CD4-positive, alpha-beta memory T cell (primary cell): ENCODE results near the gene SLC66A3. TPM values are rescaled to one million over a fixed set of nuclear protein-coding genes. Genes with fewer than 3 reads are reported as not detected.

Experiments used
- CTCF ChIA-PET: fragments of 350-600 bp; sonication (Branson Sonifier 250); formaldehyde crosslinking; loops from one replicate; lab custom pipeline; 2021; ENCODE audit warnings: inconsistent platforms; ENCODE audit not compliant: partially characterized antibody; lab: Charles Lee
- POLR2A ChIA-PET: fragments of 350-600 bp; sonication (Branson Sonifier 250); formaldehyde crosslinking; loops from one replicate; lab custom pipeline; 2021; ENCODE audit not compliant: partially characterized antibody; lab: Charles Lee
- DNase-seq, 5 donors: peaks; one replicate each; pipeline versions ENCODE4 v3.0.0 to v3.0.0-alpha.2; 2020 to 2022; ENCODE audit warnings: mixed read lengths in 1 of 5
- H3K27ac ChIP-seq: one replicate; pipeline ENCODE4 v1.7.0; 2013; ENCODE audit warnings: low read depth, low read length
- H3K27me3 ChIP-seq: 2 replicates; pipeline ENCODE4 v1.7.0; 2013; ENCODE audit warnings: mild to moderate bottlenecking, low read length, moderate library complexity; ENCODE audit not compliant: insufficient read depth
- H3K36me3 ChIP-seq: 2 replicates; pipeline ENCODE4 v1.7.0; 2013; ENCODE audit warnings: mild to moderate bottlenecking, low read length, moderate library complexity; ENCODE audit not compliant: insufficient read depth
- H3K4me1 ChIP-seq: 2 replicates; pipeline ENCODE4 v1.7.0; 2013; ENCODE audit warnings: mild to moderate bottlenecking, low read length, moderate library complexity; ENCODE audit not compliant: insufficient read depth
- H3K4me3 ChIP-seq, 2 donors: one replicate each; pipeline ENCODE4 v1.7.0; 2013; ENCODE audit warnings: low read length in 2 of 2, mild to moderate bottlenecking in 1 of 2
- H3K9me3 ChIP-seq, 2 donors: one replicate each; pipeline ENCODE4 v1.7.0; 2013; ENCODE audit warnings: low read length in 2 of 2, control low read depth in 1 of 2; ENCODE audit not compliant: control insufficient read depth in 1 of 2
- H3K27ac Mint-ChIP-seq, 7 donors: one replicate each; pipeline ENCODE4 v1.8.0; 2020 to 2021; ENCODE audit warnings: mixed read lengths in 7 of 7, mild to moderate bottlenecking in 6 of 7, inconsistent platforms in 3 of 7, moderate library complexity in 3 of 7
- H3K27me3 Mint-ChIP-seq, 2 donors: one replicate each; pipeline ENCODE4 v1.8.0; 2020 to 2021; ENCODE audit warnings: mixed read lengths in 2 of 2
- H3K36me3 Mint-ChIP-seq, 2 donors: one replicate each; pipeline ENCODE4 v1.8.0; 2020 to 2021; ENCODE audit warnings: mixed read lengths in 2 of 2, inconsistent platforms in 1 of 2, mild to moderate bottlenecking in 1 of 2
- H3K4me1 Mint-ChIP-seq, 4 donors: one replicate each; pipeline ENCODE4 v1.8.0; 2020 to 2021; ENCODE audit warnings: mixed read lengths in 4 of 4, mild to moderate bottlenecking in 1 of 4
- H3K4me3 Mint-ChIP-seq, 8 donors: one replicate each; pipeline ENCODE4 v1.8.0; 2020 to 2021; ENCODE audit warnings: mixed read lengths in 8 of 8, mild to moderate bottlenecking in 7 of 8, moderate library complexity in 6 of 8, inconsistent platforms in 3 of 8
- H3K9me3 Mint-ChIP-seq, 8 donors: one replicate each; pipeline ENCODE4 v1.8.0; 2020 to 2021; ENCODE audit warnings: mixed read lengths in 8 of 8, mild to moderate bottlenecking in 5 of 8, inconsistent platforms in 3 of 8, moderate library complexity in 1 of 8
- intact Hi-C: fragments of 100-400 bp; cut with micrococcal nuclease; formaldehyde crosslinking; loops from one replicate; pipeline ENCODE4 v1.15.1; 2023
- polyA plus RNA-seq, 2 donors: library from polyadenylated mRNA; unstranded; fragments of 300-500 nt; fragmentation: Illumina TruSeq; gene quantifications; one replicate each; pipeline ENCODE4 v1.2.3, GENCODE V29; 2021
- total RNA-seq, 2 experiments: library from RNA; stranded (reverse); gene quantifications; one replicate each; pipeline ENCODE4 v1.2.3, GENCODE V29; 2021

SLC66A3 gene
- total and polyA plus RNA-seq, 4 experiments from 2014 or later = 27.9 to 110 (median 57.8) TPM

DNA sequence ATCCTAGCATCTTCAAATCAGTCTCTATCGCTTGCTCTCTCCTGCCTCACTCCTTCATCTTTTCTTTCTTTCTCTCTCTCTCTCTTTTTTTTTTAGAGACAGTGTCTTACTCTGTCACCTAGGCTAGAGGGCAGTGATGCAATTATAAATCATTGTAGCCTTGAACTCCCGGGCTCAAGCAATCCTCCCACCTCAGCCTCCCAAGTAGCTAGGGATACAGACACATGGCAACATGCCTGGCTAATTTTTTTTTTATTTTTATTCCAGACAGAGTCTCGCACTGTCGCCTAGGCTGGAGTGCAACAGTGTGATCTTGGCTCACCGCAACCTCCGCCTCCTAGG, 10.6 kb upstream of the SLC66A3 start:
- ChIA-PET POLR2A (no interaction called here), CTCF (interaction anchor here (0.9 to 3.1 kb wide), 4 partner anchors 8 to 439 kb away, joined by 3 to 20 read pairs (median 6); a partner anchor contains a TSS)
- Mint-ChIP-seq H3K4me1 (no peaks in the 10 kb centered on the region), H3K27ac (no peak overlapping the region), H3K9me3 (peaks cover 0 to 2% (median 0%) of the 10 kb centered on the region in 8 donors), H3K27me3 (peaks cover 8 to 12% of the 10 kb centered on the region in 2 donors), H3K4me3 (no peak overlapping the region), H3K36me3 (no peaks in the 10 kb centered on the region)
- no peak overlapping the region for H3K4me3 ChIP-seq
- no peak for DNase-seq
- H3K27me3 ChIP-seq = no peaks in the 10 kb centered on the region
- H3K27ac ChIP-seq = no peak overlapping the region
- intact Hi-C loops = no loop called here
- H3K4me1 ChIP-seq = no peaks in the 10 kb centered on the region
- no peaks in the 10 kb centered on the region for H3K9me3 ChIP-seq
- no peaks in the 10 kb centered on the region for H3K36me3 ChIP-seq

GRCh38 chr2:11145350-11145749, 9.9 kb upstream of the SLC66A3 start:
- H3K27me3 ChIP-seq = no peaks in the 10 kb centered on the region
- DNase-seq = no peak
- no peak overlapping the region for H3K27ac ChIP-seq
- intact Hi-C loops = no loop called here
- Mint-ChIP-seq H3K4me1 (no peaks in the 10 kb centered on the region), H3K36me3 (no peaks in the 10 kb centered on the region), H3K4me3 (no peak overlapping the region), H3K27ac (no peak overlapping the region), H3K27me3 (peaks cover 8 to 11% of the 10 kb centered on the region in 2 donors), H3K9me3 (peaks cover 0 to 2% (median 0%) of the 10 kb centered on the region in 8 donors)
- H3K36me3 ChIP-seq = no peaks in the 10 kb centered on the region
- ChIA-PET CTCF (interaction anchor here (1.8 to 3.1 kb wide), 2 partner anchors 14 to 439 kb away, joined by 4 to 20 read pairs; a partner anchor contains a TSS), POLR2A (no interaction called here)
- H3K4me3 ChIP-seq = no peak overlapping the region
- H3K4me1 ChIP-seq = no peaks in the 10 kb centered on the region
- no peaks in the 10 kb centered on the region for H3K9me3 ChIP-seq

DNA sequence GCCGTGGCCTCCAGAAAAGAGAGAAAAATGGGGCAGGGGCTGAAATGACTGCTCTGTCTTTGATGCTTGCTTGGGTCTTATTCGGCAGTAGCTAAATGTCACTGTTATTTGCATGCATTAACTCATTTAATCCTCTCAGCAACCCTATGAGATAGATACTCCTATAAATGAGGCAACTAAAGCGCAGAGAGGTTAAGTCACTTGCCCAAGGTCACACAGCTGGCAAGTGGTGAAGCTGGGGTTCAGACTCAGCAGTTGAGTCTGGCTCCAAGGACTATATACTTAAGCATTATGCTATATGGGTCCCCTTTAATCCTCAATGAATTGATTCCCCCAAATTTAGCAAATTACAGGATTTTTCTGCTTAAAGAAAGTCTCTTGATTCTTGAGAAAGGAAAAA, 9.2 kb upstream of the SLC66A3 start:
- no peak for DNase-seq
- no peaks in the 10 kb centered on the region for H3K4me1 ChIP-seq
- Mint-ChIP-seq H3K4me1 (no peaks in the 10 kb centered on the region), H3K4me3 (no peak overlapping the region), H3K9me3 (peaks cover 0 to 2% (median 0%) of the 10 kb centered on the region in 8 donors), H3K27me3 (peaks cover 5 to 7% of the 10 kb centered on the region in 2 donors), H3K27ac (no peak overlapping the region), H3K36me3 (no peaks in the 10 kb centered on the region)
- POLR2A ChIA-PET = interaction anchor here (0.5 kb wide), 1 partner anchor 305 kb away, joined by 3 read pairs; no protein-coding TSS in a partner anchor
- no peaks in the 10 kb centered on the region for H3K9me3 ChIP-seq
- no peaks in the 10 kb centered on the region for H3K27me3 ChIP-seq
- no peak overlapping the region for H3K4me3 ChIP-seq
- CTCF ChIA-PET = interaction anchor here (1.8 to 3.1 kb wide), 2 partner anchors 14 to 438 kb away, joined by 4 to 20 read pairs; a partner anchor contains a TSS
- H3K36me3 ChIP-seq = no peaks in the 10 kb centered on the region
- H3K27ac ChIP-seq = no peak overlapping the region
- intact Hi-C loops = no loop called here

DNA sequence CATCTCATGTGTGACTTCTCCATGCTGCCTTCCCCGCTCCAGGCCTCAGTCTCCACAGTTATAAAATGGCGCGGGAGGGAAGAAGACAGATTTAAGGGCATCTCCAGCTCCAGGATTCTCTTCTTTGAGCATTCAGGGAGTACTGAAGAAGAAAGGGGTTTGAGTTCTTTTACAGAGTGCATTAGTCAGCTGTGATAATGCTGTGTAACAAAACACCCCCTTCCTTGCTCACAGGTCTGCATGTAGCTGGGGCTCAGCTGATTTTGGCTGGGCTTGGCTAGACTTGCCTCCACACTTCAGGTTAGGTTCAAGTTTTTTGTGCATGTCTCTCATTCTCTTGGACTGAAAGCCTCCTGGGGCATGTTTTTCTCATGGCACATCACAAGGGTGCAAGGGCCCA, 8.0 kb upstream of the SLC66A3 start:
- Histone ChIP-seq H3K27ac (no peak overlapping the region), H3K4me3 (no peak overlapping the region), H3K4me1 (no peaks in the 10 kb centered on the region), H3K27me3 (no peaks in the 10 kb centered on the region), H3K9me3 (no peaks in the 10 kb centered on the region), H3K36me3 (no peaks in the 10 kb centered on the region)
- H3K36me3 Mint-ChIP-seq = no peaks in the 10 kb centered on the region
- peaks cover 2% of the 10 kb centered on the region in 2 donors for H3K27me3 Mint-ChIP-seq
- intact Hi-C loops = no loop called here
- DNase-seq = no peak
- ChIA-PET CTCF (interaction anchor here (2.8 kb wide), 1 partner anchor 15 kb away, joined by 9 read pairs; a partner anchor contains a TSS), POLR2A (no interaction called here)
- no peak overlapping the region for H3K4me3 Mint-ChIP-seq
- peaks cover 0 to 2% (median 0%) of the 10 kb centered on the region in 8 donors for H3K9me3 Mint-ChIP-seq
- no peak overlapping the region for H3K27ac Mint-ChIP-seq
- no peaks in the 10 kb centered on the region for H3K4me1 Mint-ChIP-seq

- Mint-ChIP-seq H3K4me3 (no peak overlapping the region), H3K36me3 (no peaks in the 10 kb centered on the region), H3K9me3 (no peaks in the 10 kb centered on the region), H3K4me1 (peaks cover 4 to 20% (median 15%) of the 10 kb centered on the region in 4 donors), H3K27ac (no peak overlapping the region), H3K27me3 (no peaks in the 10 kb centered on the region)
- intact Hi-C loops = loop anchor here (10.0 kb wide), 1 partner anchor 708 kb away; the partner anchor contains the start of gene ODC1
- Histone ChIP-seq H3K27me3 (no peaks in the 10 kb centered on the region), H3K9me3 (no peaks in the 10 kb centered on the region), H3K27ac (no peak overlapping the region), H3K4me3 (no peak overlapping the region), H3K36me3 (no peaks in the 10 kb centered on the region), H3K4me1 (peaks cover 23% of the 10 kb centered on the region)
- ChIA-PET CTCF (interaction anchor here (1.5 to 5.8 kb wide), 3 partner anchors 9 to 23 kb away, joined by 5 to 53 read pairs (median 7); a partner anchor contains a TSS), POLR2A (interaction anchor here (4.2 kb wide), 1 partner anchor 20 kb away, joined by 55 read pairs; a partner anchor contains a TSS)
- DNase-seq = no peak
These were observed 2.7 kb upstream of the SLC66A3 start for GRCh38 chr2:11152591-11152990.

GRCh38 chr2:11154016-11154922, 998 bp upstream of the SLC66A3 start:
- POLR2A ChIA-PET = interaction anchor here (1.5 to 4.2 kb wide), 6 partner anchors 13 to 342 kb away, joined by 3 to 55 read pairs (median 19); partner anchors contain the start of genes PDIA6 and ROCK2
- Mint-ChIP-seq H3K27ac (peak overlapping the region; percentile 85 to 93 (median 88)), H3K27me3 (no peaks in the 10 kb centered on the region), H3K4me1 (peaks cover 4 to 25% (median 19%) of the 10 kb centered on the region in 4 donors), H3K9me3 (no peaks in the 10 kb centered on the region), H3K4me3 (peak overlapping the region; percentile 81 to 88 (median 85)), H3K36me3 (no peaks in the 10 kb centered on the region)
- DNase-seq = no peak
- Histone ChIP-seq H3K27me3 (no peaks in the 10 kb centered on the region), H3K9me3 (no peaks in the 10 kb centered on the region), H3K27ac (peak overlapping the region; percentile 68), H3K36me3 (no peaks in the 10 kb centered on the region), H3K4me1 (peaks cover 23% of the 10 kb centered on the region), H3K4me3 (peak overlapping the region; percentile 38 to 66)
- intact Hi-C loops = loop anchor here (2.0 to 10.0 kb wide), 3 partner anchors 313 to 709 kb away; partner anchors contain the start of genes E2F6 and ODC1
- CTCF ChIA-PET = interaction anchor here (1.2 to 5.8 kb wide), 5 partner anchors 10 to 625 kb away, joined by 3 to 53 read pairs (median 5); partner anchors contain the start of gene E2F6
